ENCODE measurements around the gene HDAC5.

DNA sequence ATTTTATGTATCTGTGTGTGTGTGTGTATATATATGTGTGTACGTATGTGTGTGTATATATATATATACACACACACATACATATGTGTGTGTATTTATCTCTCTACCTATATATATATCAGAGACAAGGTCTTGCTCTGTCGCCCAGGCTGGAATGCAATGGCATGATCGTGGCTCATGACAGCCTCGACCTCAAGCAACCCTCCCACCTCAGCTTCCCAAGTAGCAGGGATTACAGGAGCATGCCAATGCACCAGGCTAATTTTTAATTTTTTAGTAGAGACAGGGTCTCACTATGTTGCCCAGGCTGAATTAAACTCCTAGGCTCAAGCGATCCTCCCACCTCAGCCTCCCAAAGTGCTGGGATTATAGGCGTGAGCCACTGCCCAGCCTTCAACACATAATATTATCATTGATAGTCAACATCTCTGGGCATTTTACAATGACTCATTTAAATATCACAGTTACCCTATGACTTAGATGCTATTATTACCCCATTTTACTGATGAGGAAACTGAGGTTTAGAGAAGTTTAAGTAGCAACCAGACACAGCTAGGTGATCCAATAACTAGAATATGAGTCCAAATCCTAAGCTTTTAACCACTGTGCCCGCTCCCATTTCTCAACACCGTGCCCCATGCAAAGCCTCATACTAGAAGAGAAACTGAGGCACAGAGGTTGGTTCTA lies 28.6 kb downstream of the HDAC5 start:
- TF ChIP-seq, protein P1, sequence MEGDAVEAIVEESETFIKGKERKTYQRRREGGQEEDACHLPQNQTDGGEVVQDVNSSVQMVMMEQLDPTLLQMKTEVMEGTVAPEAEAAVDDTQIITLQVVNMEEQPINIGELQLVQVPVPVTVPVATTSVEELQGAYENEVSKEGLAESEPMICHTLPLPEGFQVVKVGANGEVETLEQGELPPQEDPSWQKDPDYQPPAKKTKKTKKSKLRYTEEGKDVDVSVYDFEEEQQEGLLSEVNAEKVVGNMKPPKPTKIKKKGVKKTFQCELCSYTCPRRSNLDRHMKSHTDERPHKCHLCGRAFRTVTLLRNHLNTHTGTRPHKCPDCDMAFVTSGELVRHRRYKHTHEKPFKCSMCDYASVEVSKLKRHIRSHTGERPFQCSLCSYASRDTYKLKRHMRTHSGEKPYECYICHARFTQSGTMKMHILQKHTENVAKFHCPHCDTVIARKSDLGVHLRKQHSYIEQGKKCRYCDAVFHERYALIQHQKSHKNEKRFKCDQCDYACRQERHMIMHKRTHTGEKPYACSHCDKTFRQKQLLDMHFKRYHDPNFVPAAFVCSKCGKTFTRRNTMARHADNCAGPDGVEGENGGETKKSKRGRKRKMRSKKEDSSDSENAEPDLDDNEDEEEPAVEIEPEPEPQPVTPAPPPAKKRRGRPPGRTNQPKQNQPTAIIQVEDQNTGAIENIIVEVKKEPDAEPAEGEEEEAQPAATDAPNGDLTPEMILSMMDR (IDR thresholded peaks at IDR 0.05), result no peak
- TF ChIP-seq EP300 (IDR thresholded peaks at IDR 0.05) (no peak), POLR2AphosphoS5 (IDR thresholded peaks at IDR 0.05) (no peak), POLR2A (IDR thresholded peaks at IDR 0.05) (no peak)
